Lung (tissue), 12 donors: Measurements from ENCODE around the gene TTC4. TPM values are rescaled to one million over a fixed set of nuclear protein-coding genes. Genes with fewer than 3 reads are reported as not detected.

Source experiments
- ATAC-seq: fragments of 200-7000 bp; cut with Tn5 transposase; one replicate; pipeline ENCODE4 v1.9.1; 2020; ENCODE audit warnings: moderate number of reproducible peaks; ENCODE audit not compliant: insufficient read depth, low FRiP score
- DNase-seq, 3 donors: peaks; one replicate each; pipeline ENCODE4 v3.0.0-alpha.2; 2013 to 2017
- H3K27ac ChIP-seq, 2 donors: one replicate each; pipeline ENCODE4 v1.5.1; 2013; ENCODE audit warnings: mild to moderate bottlenecking in 2 of 2, moderate library complexity in 2 of 2, control low read depth in 1 of 2, inconsistent platforms in 1 of 2, low read depth in 1 of 2, low read length in 1 of 2
- H3K27me3 ChIP-seq, 3 donors: one replicate each; pipeline ENCODE4 v1.5.1; 2013; ENCODE audit warnings: low read length in 2 of 3; ENCODE audit not compliant: control insufficient read depth in 3 of 3, insufficient read depth in 3 of 3
- H3K36me3 ChIP-seq, 4 donors: one replicate each; pipeline ENCODE4 v1.5.1; 2013; ENCODE audit warnings: low read length in 4 of 4, mild to moderate bottlenecking in 1 of 4, moderate library complexity in 1 of 4; ENCODE audit not compliant: control insufficient read depth in 4 of 4, insufficient read depth in 4 of 4
- H3K4me1 ChIP-seq, 5 donors: one replicate each; pipeline ENCODE4 v1.5.1; 2013; ENCODE audit warnings: low read length in 5 of 5, mild to moderate bottlenecking in 2 of 5, moderate library complexity in 1 of 5; ENCODE audit not compliant: control insufficient read depth in 5 of 5, insufficient read depth in 5 of 5
- H3K4me3 ChIP-seq: one replicate; pipeline ENCODE4 v1.5.1; 2013; ENCODE audit warnings: mild to moderate bottlenecking, control low read depth, moderate library complexity
- H3K9ac ChIP-seq, 2 donors: one replicate each; pipeline ENCODE4 v1.5.1; 2013; ENCODE audit warnings: low read length in 2 of 2, control low read depth in 1 of 2; ENCODE audit not compliant: insufficient read depth in 1 of 2
- H3K9me3 ChIP-seq, 4 donors: one replicate each; pipeline ENCODE4 v1.5.1; 2013; ENCODE audit warnings: low read length in 3 of 4, mild to moderate bottlenecking in 1 of 4, moderate library complexity in 1 of 4; ENCODE audit not compliant: control insufficient read depth in 4 of 4, insufficient read depth in 3 of 4
- CTCF ChIP-seq: IDR thresholded peaks from 2 replicates; pipeline ENCODE4 v1.5.1; 2012; ENCODE audit warnings: mild to moderate bottlenecking; ENCODE audit errors: control extremely low read depth, extremely low read depth
- WGBS, 2 donors: extraction: QIAGEN DNeasy Blood & Tissue Kit; methylation state at CpG; one replicate each; pipeline ENCODE4 v1.1.7; 2013; 5-methylcytosine and 5-hydroxymethylcytosine counted together
- polyA plus RNA-seq, 2 donors: library from polyadenylated mRNA; stranded (reverse); fragments of 200-250 nt; gene quantifications; one replicate each; pipeline ENCODE4 v1.2.1, GENCODE V29; 2013
- total RNA-seq, 2 donors: library from RNA; depleted of rRNA in 1 of 2; stranded (reverse); fragments of >200 nt in 1 of 2; gene quantifications; one replicate each; pipeline ENCODE4 v1.2.1, GENCODE V29; 2014 to 2021
- donor health status: control.
- donor health status: control.
- donor health status: Bipolar disorder and iron deficiency.
- donor health status: healthy.
- donor health status: DM: yes; HTN: yes; CAD: no.

TTC4 gene
- total and polyA plus RNA-seq, 4 donors = 11.6 to 18.4 (median 16.7) TPM

GRCh38 chr1:54679706-54680105 lies 36.0 kb upstream of the TTC4 start:
- Histone ChIP-seq H3K36me3 (no peaks in the 10 kb centered on the region), H3K27ac (no peak overlapping the region), H3K9ac (no peak overlapping the region), H3K27me3 (no peaks in the 10 kb centered on the region), H3K4me1 (no peaks in the 10 kb centered on the region), H3K4me3 (no peak overlapping the region), H3K9me3 (no peaks in the 10 kb centered on the region)
- TF ChIP-seq CTCF = no peak
- WGBS, 2 donors = 86 to 94% methylated on average over 7 of the region's 7 CpGs
- ATAC-seq (no peak), DNase-seq (no peak)

- DNase-seq = no peak
- Histone ChIP-seq H3K27me3 (no peaks in the 10 kb centered on the region), H3K36me3 (no peaks in the 10 kb centered on the region), H3K9me3 (no peaks in the 10 kb centered on the region), H3K4me3 (no peak overlapping the region), H3K27ac (no peak overlapping the region), H3K9ac (no peak overlapping the region), H3K4me1 (no peaks in the 10 kb centered on the region)
- WGBS, 2 donors = 85 to 90% methylated on average over 8 of the region's 8 CpGs
- ATAC-seq = no peak
- TF ChIP-seq CTCF = no peak
Observed at GRCh38 chr1:54680387-54680786, 35.3 kb upstream of the TTC4 start.

DNA sequence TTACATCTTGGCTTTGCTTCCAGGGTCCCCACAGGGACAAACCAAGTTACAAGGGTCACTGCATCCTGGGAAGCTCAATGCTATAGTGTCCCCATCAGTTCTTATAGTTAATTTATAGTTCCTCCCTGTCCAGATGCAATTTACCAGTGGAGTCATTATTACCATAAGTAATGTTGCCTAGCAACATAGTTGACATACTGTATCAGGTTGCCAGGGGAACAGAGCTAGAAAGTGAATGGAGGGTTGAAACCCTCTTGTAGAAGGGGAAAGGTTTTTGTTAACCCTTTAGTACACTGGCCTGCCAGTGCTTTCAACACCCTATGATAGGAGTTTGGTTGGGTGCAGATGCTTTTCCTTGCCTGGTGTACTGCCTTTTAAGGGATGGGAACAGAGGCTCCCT lies 34.3 kb upstream of the TTC4 start:
- no peaks in the 10 kb centered on the region for H3K36me3 ChIP-seq
- ATAC-seq (no peak), DNase-seq (peak in 2 of 3 donors; percentile 52)
- H3K4me1 ChIP-seq = no peaks in the 10 kb centered on the region
- no peak overlapping the region for H3K9ac ChIP-seq
- no peak overlapping the region for H3K4me3 ChIP-seq
- no peak overlapping the region for H3K27ac ChIP-seq
- TF ChIP-seq CTCF = no peak
- no peaks in the 10 kb centered on the region for H3K9me3 ChIP-seq
- H3K27me3 ChIP-seq = no peaks in the 10 kb centered on the region

DNA sequence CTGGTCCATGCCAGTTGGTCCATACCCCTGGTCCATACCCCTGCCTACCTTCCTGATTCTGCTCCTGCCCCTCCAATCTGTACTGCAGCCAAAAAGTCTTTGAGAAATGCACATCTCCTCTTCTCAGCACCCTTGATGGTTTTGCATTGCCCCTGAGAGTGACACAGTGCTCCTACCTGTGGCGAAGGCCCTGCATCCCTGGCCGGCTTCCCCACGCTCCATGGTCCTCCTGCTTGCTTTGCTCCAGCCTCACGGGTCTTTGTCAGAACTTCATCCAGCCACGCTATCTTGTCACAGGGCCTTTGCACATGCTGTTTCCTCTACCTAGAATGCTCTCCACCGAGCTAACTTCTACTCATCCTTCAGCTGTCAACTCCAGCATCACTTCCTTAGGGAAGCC lies 32.2 kb upstream of the TTC4 start:
- ATAC-seq (no peak), DNase-seq (no peak)
- Histone ChIP-seq H3K4me3 (no peak overlapping the region), H3K27ac (no peak overlapping the region), H3K9ac (no peak overlapping the region), H3K27me3 (no peaks in the 10 kb centered on the region), H3K4me1 (no peaks in the 10 kb centered on the region), H3K36me3 (no peaks in the 10 kb centered on the region), H3K9me3 (no peaks in the 10 kb centered on the region)
- WGBS, 2 donors = 85 to 90% methylated on average over 6 of the region's 6 CpGs
- no peak for TF ChIP-seq CTCF
